Measurements from ENCODE around the gene ANHX.
A peak's percentile ranks its signal among the peaks of the same experiment; 100 is the strongest.
"Not testable (repeated sequence)": the region's sequence is repeated elsewhere in the genome, so short reads cannot be mapped to it uniquely, and the experiment has no call there.

The ANHX gene

GRCh38 chr12:133235401-133236112, at the start of gene ANHX:
TSS of gene ANHX (minus strand) at chr12:133235877. CDS start at chr12:133234356, 1,521 bp downstream.
- peak; percentile 32 for DNase-seq (ENCODE audit: low spot score)
- in situ Hi-C loops (cut with MboI; ENCODE audit: low pct_unique_long_range_greater_than_20kb, low sequenced_read_pairs, unreplicated experiment): no loop called here

GRCh38 chr12:133264668-133265067, 29.0 kb upstream of the ANHX start:
- DNase-seq (ENCODE audit: low spot score); in situ Hi-C loops (cut with MboI; ENCODE audit: low pct_unique_long_range_greater_than_20kb, low sequenced_read_pairs, unreplicated experiment): not testable (repeated sequence)

More at GRCh38 chr12:133235401-133236112, at the start of gene ANHX:
- TF ChIP-seq CTCF (IDR thresholded peaks at IDR 0.05; ENCODE audit: extremely low read depth, insufficient read depth, missing control alignments): no peak

- TF ChIP-seq CTCF (IDR thresholded peaks at IDR 0.05; ENCODE audit: extremely low read depth, insufficient read depth, missing control alignments): no peak
- in situ Hi-C loops (cut with MboI; ENCODE audit: low pct_unique_long_range_greater_than_20kb, low sequenced_read_pairs, unreplicated experiment): no loop called here
- no peak for DNase-seq (ENCODE audit: low spot score)
These were observed 28.5 kb upstream of the ANHX start for GRCh38 chr12:133264173-133264572.

- TF ChIP-seq CTCF (IDR thresholded peaks at IDR 0.05; ENCODE audit: extremely low read depth, insufficient read depth, missing control alignments): no peak
- in situ Hi-C loops (cut with MboI; ENCODE audit: low pct_unique_long_range_greater_than_20kb, low sequenced_read_pairs, unreplicated experiment): no loop called here
- no peak for DNase-seq (ENCODE audit: low spot score)
These were observed 20.6 kb upstream of the ANHX start for GRCh38 chr12:133256321-133256720.

- DNase-seq (ENCODE audit: low spot score); in situ Hi-C loops (cut with MboI; ENCODE audit: low pct_unique_long_range_greater_than_20kb, low sequenced_read_pairs, unreplicated experiment): not testable (repeated sequence)
These were observed 20.2 kb upstream of the ANHX start for GRCh38 chr12:133255833-133256232.

- in situ Hi-C loops (cut with MboI; ENCODE audit: low pct_unique_long_range_greater_than_20kb, low sequenced_read_pairs, unreplicated experiment): no loop called here
- no peak for TF ChIP-seq CTCF (IDR thresholded peaks at IDR 0.05; ENCODE audit: extremely low read depth, insufficient read depth, missing control alignments)
- DNase-seq (ENCODE audit: low spot score): no peak
These were observed 16.1 kb upstream of the ANHX start for GRCh38 chr12:133251732-133252131.

- DNase-seq (ENCODE audit: low spot score): no peak
- in situ Hi-C loops (cut with MboI; ENCODE audit: low pct_unique_long_range_greater_than_20kb, low sequenced_read_pairs, unreplicated experiment): no loop called here
- no peak for TF ChIP-seq CTCF (IDR thresholded peaks at IDR 0.05; ENCODE audit: extremely low read depth, insufficient read depth, missing control alignments)
These were observed 879 bp upstream of the ANHX start for GRCh38 chr12:133236556-133236955.

GRCh38 chr12:133236144-133236543, 467 bp upstream of the ANHX start:
- TF ChIP-seq CTCF (IDR thresholded peaks at IDR 0.05; ENCODE audit: extremely low read depth, insufficient read depth, missing control alignments): no peak
- in situ Hi-C loops (cut with MboI; ENCODE audit: low pct_unique_long_range_greater_than_20kb, low sequenced_read_pairs, unreplicated experiment): no loop called here
- peak; percentile 5 for DNase-seq (ENCODE audit: low spot score)
